Nephron progenitor cell (in vitro differentiated cells): ENCODE results near the gene CREBZF.
"Not testable (repeated sequence)": the region's sequence is repeated elsewhere in the genome, so short reads cannot be mapped to it uniquely, and the experiment has no call there.

Experiments
- DNase-seq: peaks from one replicate; pipeline ENCODE4 v3.0.0; 2021
- H3K27ac Mint-ChIP-seq: 2 replicates; pipeline ENCODE4 v1.8.0; 2021; ENCODE audit warnings: mild to moderate bottlenecking, moderate library complexity, mixed read lengths
- H3K27me3 Mint-ChIP-seq: 2 replicates; pipeline ENCODE4 v1.8.0; 2021; ENCODE audit warnings: mild to moderate bottlenecking, low read depth, mixed read lengths; ENCODE audit not compliant: poor library complexity
- H3K36me3 Mint-ChIP-seq: 2 replicates; pipeline ENCODE4 v1.8.0; 2021; ENCODE audit warnings: low read depth, mixed read lengths
- H3K4me1 Mint-ChIP-seq: 2 replicates; pipeline ENCODE4 v1.8.0; 2021; ENCODE audit warnings: mixed read lengths
- H3K4me3 Mint-ChIP-seq: 2 replicates; pipeline ENCODE4 v1.8.0; 2021; ENCODE audit warnings: mild to moderate bottlenecking, moderate library complexity, mixed read lengths
- H3K9me3 Mint-ChIP-seq: 2 replicates; pipeline ENCODE4 v1.8.0; 2021; ENCODE audit warnings: mild to moderate bottlenecking, moderate library complexity, mixed read lengths
- CTCF ChIP-seq: fragments of 200-600 bp; sonication (generic); IDR thresholded peaks from 2 replicates; pipeline ENCODE4 v1.5.0; 2021; ENCODE audit warnings: antibody characterized with exemption

Gene CREBZF

DNA sequence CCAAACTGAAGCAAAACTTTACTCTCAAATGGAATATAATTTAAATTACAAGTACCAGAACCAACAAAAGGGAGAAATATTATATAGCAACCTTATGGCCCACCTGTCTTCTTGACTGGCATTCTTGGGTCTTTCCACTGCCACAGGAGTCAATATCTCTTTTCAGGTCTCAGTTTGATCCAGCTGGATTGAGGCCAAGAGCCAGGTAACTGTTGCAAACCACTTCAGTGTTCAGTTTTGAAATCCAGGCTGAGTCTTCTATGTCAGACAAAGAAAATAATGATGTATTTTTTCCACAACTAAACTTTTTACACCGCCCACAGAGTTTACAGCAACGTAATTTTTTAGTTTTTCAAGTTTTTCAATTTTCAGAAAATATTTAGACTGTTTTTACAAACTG is 38.4 kb downstream of the CREBZF start:
- DNase-seq = no peak
- Mint-ChIP-seq H3K36me3 (peaks cover 6% of the 10 kb centered on the region), H3K27me3 (peaks cover 5% of the 10 kb centered on the region), H3K9me3 (no peaks in the 10 kb centered on the region), H3K4me3 (peak overlapping the region; percentile 98), H3K27ac (no peak overlapping the region), H3K4me1 (peaks cover 29% of the 10 kb centered on the region)
- no peak for TF ChIP-seq CTCF

GRCh38 chr11:85620256-85620655 is 44.7 kb downstream of the CREBZF start:
- H3K27ac Mint-ChIP-seq = no peak overlapping the region
- H3K4me1 Mint-ChIP-seq = no peaks in the 10 kb centered on the region
- no peak for TF ChIP-seq CTCF
- H3K36me3 Mint-ChIP-seq = peaks cover 4% of the 10 kb centered on the region
- no peak overlapping the region for H3K4me3 Mint-ChIP-seq
- no peaks in the 10 kb centered on the region for H3K9me3 Mint-ChIP-seq
- H3K27me3 Mint-ChIP-seq = peaks cover 10% of the 10 kb centered on the region
- no peak for DNase-seq

GRCh38 chr11:85619499-85619898 is 45.4 kb downstream of the CREBZF start:
- H3K27ac Mint-ChIP-seq = no peak overlapping the region
- no peak overlapping the region for H3K4me3 Mint-ChIP-seq
- no peak for DNase-seq
- no peak for TF ChIP-seq CTCF
- H3K9me3 Mint-ChIP-seq = no peaks in the 10 kb centered on the region
- no peaks in the 10 kb centered on the region for H3K4me1 Mint-ChIP-seq
- H3K27me3 Mint-ChIP-seq = peaks cover 5% of the 10 kb centered on the region
- H3K36me3 Mint-ChIP-seq = peaks cover 4% of the 10 kb centered on the region

GRCh38 chr11:85611643-85612042 is 53.3 kb downstream of the CREBZF start:
- peaks cover 14% of the 10 kb centered on the region for H3K9me3 Mint-ChIP-seq
- DNase-seq, H3K36me3 Mint-ChIP-seq, H3K4me3 Mint-ChIP-seq, H3K27me3 Mint-ChIP-seq, H3K27ac Mint-ChIP-seq, H3K4me1 Mint-ChIP-seq: not testable (repeated sequence)
